GM18867 (cell line): ENCODE results near the gene CHI3L1.

Experiments used
- ATAC-seq: cut with Tn5 transposase; IDR thresholded peaks from one replicate; pipeline ENCODE4 v1.9.1; 2021; ENCODE audit warnings: mild to moderate bottlenecking, moderate library complexity; ENCODE audit not compliant: unreplicated experiment

The CHI3L1 gene

DNA sequence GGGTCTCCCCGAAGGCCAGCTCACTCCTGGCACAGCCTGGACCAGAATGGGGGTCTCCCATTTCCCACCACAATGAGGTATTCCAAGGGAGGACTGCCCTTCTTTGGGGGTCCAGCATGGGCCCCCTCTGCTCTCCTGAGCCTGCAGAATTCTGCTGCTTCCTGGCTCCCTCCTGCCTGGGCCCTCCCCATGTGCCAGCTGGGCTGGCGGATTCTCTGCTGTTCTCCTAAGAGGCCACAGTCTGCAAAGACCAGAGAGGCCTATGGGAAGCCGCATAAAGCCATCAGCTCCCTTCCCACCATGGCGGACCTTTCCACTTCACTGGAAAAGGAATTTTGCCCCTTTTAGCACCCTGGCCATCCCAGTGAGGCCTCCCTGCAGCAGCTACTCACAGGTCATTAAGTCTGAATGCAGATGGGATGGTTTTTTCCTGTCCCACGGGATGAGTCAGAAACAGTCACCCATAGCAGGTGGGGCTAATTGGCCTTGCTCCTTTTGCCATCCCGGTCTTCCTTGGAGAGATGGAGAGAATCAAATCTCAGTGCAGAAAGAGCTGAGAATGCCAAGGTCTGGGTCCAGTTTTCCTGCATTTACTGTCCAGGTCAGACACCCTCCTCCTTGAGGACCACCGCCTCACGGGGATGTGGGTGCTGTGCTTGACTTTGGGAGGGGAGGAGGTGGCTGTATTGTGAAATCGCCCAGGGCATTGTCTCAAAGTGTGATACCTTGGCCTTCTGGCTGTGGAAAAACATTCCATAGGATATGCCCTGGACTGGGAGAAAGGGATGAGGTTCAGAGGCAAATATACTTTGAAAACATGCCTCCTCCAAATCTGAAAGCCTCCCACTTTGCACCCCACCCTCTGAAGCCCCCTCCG, 34.1 kb downstream of the CHI3L1 start:
- no peak for ATAC-seq

DNA sequence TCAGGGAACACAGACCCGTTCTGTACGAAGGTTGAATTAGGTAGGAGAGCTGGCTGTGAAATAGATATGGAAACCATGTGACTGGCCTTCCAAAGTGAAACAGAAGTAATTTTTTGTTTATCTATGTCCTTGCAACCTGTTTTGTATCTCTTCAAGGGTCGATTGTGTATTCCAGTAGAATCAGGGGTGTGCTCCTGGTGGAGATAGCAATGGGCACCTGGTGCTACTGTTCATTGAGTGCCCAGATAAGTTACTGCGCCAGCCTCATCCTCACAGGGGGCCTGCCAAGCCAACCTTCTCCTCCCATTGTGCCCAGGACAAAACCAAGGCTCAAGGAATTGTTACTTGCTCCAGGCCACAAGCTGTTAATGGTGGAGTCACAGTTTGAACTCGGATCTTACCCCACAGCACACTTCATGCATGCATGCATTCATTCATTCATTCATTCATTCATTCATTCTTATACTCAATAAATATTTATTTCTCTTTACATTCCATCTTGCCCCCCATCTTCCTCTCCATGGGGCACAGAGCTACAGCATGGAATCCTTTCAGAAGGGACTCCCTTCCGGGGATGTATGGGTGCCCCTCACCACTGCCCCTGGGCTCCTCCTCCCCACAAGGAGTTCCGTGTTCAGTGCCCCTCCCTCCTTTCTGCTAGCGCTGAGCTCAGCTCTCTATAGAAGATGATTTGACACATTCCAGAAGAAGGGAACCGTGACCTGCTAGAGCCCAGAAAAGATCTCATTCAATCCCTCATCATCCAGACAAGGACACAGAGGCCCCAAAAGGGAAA, 34.9 kb downstream of the CHI3L1 start:
- no peak for ATAC-seq

DNA sequence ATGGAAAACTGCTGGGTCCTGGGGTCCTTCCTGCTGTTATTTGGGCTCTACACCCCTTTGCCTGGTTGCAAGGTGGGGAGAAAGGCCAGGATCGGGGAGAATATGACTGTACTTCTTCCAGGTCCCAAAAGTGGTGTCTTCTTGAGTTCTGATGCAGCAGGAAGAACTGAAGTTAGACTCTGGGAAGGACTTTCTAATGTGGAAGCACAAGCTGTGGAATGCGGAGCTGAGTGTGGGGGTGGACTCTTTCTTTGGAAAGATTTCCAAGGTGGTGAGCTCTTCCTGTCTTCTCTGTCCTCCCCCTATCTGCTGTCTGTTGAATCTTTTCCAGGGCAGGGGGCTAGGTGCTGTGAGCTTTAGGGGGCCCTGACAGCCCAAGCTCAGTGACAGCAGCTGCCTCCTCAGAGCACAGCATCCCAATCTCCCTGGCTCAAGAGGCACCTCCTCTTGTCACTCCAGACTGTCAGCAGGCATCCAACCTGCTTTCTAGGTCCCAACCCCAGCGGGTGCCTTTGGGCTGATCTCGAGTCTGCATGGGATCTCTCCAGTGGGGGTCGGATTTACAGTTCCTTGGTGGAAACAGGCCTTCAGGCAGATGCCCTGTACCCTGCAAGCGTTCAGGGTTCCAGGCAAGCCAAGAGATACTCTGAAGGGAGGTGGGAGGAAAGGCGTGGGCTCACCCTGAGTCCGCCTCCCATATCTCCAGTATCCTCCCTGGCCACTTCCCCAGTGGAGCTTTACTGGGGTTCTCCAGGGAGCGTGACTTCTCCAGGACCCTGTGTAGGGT, 35.8 kb downstream of the CHI3L1 start:
- no peak for ATAC-seq

DNA sequence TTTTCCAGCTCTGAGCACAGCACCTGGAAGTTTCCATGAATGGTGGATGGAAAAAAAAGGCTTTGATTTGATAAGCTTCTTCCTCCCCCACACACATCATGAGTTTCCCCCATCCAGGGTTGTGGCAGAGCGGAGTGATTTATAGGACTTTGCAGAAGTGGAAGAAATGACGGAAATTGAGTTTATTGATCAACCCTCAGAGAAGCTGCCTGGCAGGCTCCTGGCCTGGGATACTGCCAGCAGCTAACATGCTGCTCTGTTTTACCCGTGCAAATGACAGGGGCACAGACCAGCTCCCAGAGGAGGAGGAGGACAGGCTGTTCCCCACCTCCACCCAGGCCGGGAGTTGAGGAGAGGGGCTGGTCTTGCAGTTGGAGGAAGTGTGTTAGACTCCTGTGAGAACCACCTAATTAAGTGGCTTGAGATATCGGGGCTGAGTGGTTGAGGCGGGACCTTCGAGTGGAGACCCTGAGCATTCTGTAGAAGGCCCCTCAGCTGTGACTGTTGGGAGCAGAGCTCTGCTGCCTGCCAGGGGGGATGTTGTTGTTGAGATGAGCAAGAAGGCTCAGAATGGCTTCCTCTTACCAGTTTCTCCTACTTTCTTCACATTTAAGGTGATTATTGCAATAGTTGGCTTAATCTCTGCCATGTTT, 37.2 kb downstream of the CHI3L1 start:
- ATAC-seq = no peak

DNA sequence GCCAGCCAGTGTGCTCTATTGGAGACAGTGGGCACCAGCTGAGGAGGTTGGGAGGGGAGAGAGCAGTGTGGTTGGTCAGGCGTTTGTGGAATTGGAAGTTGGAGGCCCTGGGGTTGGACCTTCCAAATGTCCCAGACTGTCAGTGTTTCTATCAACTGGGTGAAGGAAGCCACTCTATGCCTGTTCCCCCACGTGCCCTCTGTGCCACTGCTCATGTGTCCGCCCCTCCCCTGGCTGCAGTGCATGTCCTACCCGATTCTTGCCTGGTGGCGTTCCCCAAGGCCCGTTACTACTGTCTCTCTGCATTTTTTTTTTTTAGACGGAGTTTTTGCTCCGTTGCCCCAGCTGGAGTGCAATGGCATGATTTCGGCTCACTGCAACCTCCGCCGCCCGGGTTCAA, 37.9 kb downstream of the CHI3L1 start:
- ATAC-seq = no peak

DNA sequence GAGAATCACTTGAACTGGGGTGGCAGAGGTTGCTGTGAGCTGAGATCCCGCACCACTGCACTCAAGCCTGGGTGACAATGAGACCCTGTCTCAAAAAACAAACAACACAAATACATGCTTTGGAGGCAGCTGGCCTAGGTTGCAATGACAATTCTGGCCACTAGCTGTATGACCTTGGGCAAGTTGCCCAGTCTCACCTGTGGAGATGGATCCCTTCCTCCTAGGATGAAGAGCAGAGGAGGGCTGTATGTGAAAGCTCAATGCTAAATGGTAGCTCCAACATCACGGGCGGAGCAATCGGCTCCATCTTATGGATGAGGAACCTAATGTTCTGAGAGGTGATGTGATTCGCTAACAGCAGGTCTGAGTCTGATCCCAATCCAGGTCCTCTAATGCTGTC, 38.4 kb downstream of the CHI3L1 start:
- ATAC-seq = no peak

DNA sequence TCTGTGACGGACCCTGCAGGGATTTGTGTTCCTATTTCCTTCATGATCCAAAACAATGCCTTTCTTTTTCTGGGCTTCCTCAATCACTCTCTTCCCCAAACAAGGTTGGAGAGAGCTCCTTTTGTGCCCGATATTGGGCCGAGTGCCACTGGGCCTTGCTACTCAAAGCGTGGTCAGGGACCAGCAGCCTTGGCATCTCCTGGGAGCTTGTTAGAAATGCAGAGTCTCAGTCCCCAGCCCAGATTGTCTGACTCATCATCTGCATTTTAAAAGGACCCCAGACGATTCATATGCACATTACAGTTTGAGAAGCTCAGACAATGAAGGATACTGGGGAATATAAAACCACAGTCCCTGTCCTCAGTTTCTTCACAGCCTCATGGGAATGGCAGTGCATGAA, 39.1 kb downstream of the CHI3L1 start:
- ATAC-seq = no peak

DNA sequence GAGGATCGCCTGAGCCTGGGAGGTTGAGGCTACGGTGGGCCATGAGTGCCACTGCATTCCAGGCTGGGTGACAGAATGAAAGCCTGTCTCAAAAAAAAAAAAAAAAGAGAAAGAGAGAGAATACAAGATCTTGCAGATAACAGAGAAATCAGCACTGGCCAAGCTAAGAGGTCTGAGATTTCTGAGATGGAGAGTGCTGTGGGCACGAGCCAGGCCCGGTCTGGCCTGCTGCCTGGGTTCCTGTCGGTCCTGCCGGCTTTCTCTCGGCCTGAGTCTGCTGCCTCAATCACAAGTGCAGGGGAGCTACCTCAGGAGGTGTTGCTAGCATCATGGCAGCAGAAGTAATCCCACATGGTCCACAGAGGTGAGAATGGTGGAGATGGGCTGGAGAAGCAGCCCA, 40.0 kb downstream of the CHI3L1 start:
- no peak for ATAC-seq

DNA sequence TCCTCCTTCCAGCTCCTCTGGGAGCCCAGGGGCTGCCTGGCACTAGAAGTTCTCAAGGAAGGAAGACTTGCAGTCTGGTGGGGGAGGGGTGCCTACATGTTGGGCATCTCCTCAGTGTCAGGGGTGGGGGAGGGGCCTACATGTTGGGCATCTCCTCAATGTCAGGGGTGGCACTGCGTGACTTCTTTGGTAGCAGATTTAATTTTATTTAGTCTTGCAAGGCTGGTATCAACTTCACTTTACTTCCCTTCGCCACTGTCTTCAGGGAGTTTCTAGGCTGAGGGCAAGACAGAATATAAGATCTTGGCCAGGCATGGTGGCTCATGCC, 40.5 kb downstream of the CHI3L1 start:
- ATAC-seq = no peak

DNA sequence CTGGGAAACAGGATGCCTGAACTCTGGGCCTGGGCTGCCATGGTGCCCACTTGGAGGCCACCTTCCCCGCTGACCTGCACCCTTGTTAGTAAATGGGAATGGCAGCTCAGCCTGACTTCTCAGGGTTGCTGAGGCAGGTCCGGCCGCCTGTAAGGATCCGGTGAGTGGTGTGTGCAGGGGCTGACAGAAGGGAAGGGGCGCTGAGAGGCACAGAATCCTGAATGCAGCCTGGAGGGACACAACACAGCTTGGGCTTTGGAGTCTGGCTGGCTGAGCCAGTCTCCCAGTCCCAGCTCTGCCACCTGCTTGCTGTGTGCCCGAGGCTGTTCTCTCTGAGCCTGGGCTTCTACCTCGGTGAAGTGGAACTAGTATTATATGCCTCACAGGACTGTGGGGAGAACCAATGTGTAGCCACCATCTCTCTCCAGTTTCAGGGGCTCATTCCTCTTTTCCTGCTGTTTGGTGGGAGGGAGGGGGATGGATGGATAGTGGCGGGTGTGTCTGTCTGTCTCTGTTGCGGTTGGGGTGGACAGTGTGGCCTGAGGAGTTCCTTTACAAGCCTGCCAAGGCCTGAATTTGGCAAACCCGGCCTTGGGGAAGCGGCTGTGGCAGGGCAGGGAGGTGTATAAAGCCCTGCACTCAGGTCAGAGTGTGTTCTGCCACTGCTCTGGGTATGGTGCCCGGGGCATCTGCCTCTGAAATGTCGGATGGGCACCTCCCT, 41.0 kb downstream of the CHI3L1 start:
- no peak for ATAC-seq

DNA sequence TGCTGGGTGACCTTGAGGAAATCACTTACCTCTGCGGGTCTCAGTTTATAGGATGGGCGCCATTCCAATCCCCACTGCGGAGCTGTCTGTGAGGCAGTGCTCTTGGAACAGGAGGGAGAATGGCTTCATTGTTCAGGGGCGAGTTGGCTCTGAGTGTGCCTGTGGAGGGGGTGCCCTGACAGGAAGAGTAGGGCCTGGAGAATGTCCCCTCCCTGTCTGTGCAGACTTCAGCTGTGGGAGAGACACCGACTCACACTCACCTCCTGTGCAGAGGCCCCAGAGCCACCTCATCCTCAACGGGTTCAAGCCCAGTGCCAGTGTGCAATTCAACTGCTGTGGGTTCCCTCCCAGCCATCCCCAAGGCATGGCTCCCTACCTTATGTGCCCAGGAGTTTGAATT, 41.8 kb downstream of the CHI3L1 start:
- ATAC-seq = no peak

DNA sequence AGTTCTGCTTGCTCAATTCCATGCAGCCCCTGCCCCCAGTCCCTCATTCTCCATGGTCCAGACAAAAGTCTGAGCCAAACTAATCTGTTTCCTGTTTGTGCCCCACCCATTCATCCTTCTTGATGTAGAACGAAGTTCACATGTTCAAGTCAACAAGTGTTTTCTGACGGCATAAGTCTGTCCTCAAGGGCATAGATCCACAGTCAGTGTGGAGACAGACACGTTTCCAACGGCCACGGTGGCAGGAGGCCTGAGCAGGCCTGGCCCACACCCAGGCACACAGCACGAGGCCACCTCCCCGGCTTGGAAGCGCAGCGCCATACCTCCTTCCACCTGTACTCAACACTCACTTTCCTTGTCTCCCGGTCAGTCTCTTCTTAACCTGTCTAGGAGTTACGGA, 42.9 kb downstream of the CHI3L1 start:
- ATAC-seq = no peak

DNA sequence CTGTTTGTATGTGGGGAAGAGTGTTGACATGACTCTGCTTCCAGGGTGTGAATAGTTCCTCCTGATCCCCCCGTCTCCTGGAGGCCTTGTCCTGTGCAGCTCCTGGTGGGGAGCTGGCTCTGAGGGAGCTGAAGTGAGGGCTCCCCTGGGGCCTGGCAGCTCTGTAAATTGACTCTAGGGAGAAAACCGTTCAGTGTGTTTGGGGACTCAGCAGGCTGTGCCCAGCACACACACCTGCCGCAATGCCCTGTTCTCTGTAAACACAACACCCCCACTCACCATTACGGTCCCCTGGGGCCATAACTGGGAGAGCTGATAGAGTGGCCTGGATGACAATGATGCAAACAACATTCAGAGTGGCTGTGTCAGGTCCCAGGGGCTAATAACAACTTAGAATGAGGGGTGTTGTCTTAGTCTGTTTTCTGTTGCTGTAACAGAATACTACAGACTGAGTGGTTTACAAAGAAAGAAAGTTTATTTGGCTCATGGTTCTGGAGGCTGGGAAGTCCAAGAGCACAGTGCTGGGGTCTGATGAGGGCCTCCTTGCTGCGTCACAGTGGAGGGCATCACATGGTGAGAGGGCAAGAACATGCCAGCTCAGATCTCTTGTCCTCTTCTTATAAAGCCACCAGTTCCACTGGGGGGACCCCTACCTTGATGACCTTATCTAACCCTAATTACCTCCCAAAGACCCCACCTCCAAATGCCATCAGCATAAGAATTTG, 43.7 kb downstream of the CHI3L1 start:
- no peak for ATAC-seq

DNA sequence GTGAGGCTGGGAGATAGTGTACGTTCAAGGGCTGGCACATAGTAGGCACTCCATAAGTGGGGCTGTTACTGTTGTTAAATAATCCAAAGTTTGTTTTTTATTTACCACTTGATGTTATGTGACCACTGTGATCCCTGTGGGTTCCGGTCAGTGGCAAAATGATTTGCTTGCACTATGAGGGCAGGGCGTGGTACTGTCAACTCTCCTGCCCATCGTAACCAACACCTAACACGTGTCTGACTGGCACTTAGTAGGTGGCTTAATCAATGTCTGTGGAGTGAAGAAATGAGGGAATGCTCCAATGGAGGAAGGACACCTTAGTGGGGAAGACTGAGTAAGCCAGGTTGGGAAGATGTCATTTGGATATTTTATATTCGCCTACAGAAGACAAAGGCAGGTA, 44.4 kb downstream of the CHI3L1 start:
- ATAC-seq = no peak

DNA sequence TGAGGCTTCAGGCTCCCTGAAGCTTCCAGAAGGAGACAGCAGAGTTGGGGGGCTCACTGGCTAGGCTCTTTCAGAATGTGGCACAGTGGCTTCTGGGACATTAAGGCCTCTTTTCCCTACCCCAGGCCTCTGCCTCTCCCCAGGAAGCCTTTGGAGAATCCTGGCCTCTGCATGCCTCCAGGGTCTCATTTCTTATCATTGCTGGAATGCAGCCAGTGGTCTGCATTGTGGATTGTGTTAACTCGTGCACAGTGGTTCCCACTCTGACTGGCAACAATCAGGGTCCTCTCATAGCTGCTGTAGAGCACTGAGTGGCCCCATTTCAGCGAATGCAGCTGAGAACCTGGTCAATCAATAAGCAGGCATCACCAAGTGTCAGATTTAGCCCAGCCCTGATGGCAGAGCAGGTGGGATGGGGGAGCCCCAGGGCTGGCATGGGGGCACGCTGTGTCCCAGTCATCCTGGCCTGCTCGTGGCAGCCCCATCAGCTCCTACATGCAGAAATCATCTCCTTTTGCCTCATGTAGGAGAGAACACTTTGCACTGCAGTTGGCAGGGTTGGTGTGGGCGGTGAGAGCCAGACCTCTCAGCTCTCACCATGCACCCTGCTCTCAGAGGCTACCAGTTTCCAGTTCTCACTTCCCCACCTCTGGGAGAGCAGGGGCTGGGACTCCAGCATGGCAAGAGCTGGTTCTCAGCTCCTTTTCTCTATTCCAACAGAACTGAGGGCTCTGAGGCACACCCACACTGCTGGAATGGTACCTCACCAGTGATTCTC, 45.6 kb downstream of the CHI3L1 start:
- ATAC-seq = no peak

DNA sequence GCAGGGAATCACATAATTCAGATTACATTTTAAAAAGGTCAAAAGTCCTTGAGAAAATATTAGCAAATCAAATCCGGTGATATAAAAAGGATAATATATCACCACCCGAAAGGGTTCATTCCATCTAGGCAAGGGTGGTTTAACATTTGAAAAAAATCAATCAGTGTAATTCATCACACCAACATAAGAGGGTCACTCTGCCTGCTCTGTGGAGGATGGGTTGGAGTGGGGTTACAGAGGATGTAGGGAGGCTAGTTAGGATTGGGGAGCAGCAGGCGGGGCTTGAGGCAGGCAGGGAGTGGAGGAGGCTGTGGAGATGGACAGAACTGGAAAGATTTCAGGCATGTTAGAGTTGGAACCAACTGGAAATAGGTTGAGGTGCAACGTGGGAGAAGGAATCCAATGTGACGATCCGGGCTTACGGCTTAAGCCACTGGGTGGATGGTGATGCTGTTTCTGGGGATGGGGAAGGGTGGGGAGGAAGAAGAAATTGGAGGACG, 46.5 kb downstream of the CHI3L1 start:
- ATAC-seq = no peak

DNA sequence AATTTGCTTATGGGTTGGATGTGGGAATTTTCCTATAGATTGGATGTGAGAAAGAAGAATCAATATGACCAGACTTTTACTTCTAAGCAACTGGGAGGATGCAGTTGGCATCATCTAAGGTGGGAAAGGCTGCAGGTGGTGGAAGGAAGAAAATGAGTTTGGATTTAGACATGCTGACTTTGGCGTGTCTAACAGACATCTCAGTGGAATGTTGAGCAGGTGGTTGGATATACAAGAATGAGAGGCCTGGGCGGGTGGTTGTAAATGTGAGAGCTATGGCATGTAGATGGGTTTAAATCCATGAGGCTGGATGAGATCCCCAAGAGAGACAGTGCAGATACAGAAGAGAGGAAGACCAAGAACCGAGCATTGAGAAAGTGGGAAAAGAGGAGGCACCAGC, 48.4 kb downstream of the CHI3L1 start:
- no peak for ATAC-seq

DNA sequence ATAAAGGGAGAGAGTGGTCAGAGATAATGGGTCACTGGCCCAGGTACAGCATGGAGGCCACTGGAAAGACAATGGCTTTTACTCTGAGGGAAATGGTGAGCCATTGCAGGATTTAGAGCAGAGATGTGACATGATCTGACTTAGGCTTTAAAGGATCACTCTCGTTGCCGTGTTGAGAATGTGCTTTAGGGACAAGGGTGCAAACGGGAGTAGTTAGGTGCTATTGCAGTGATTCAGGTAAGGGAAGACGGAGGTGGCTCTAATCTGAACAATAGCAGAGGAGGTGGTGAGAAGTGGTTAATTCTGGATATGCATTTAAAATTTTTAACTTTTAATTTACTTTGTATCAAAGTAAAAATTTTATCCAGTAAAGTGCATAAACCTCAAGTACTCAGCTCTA, 49.2 kb downstream of the CHI3L1 start:
- no peak for ATAC-seq
